K562 (cell line): ENCODE results near the gene CPZ. TPM values are rescaled to one million over a fixed set of nuclear protein-coding genes. Genes with fewer than 3 reads are reported as not detected.
A peak's percentile ranks its signal among the peaks of the same experiment; 100 is the strongest.

Experiments
- BHLHE40 ChIP-seq: IDR thresholded peaks from 2 replicates; pipeline ENCODE4 v1.6.1; 2011; ENCODE audit warnings: low read length, improper control_type of control experiment
- CEBPG ChIP-seq, 3 experiments: fragments of 200-800 bp in 1 of 3; sonication (Bioruptor generic) in 1 of 3; sonication (generic) in 1 of 3; formaldehyde crosslinking in 1 of 3; IDR thresholded peaks in 2 of 3; conservative IDR thresholded peaks in 1 of 3; 2 replicates each; pipeline versions ENCODE4 v1.6.1 to v1.8.0; 2016 to 2022; ENCODE audit warnings: missing compliant biosample characterization in 2 of 3, missing genetic modification characterization in 2 of 3, mild to moderate bottlenecking in 1 of 3, missing genetic modification reagents in 1 of 3
- DEAF1 ChIP-seq: fragments of 450-650 bp; formaldehyde crosslinking; IDR thresholded peaks from 2 replicates; pipeline ENCODE4 v1.4.0; 2020; ENCODE audit warnings: mild to moderate bottlenecking, moderate library complexity
- GTF2E2 ChIP-seq: fragments of 200-800 bp; sonication (Bioruptor generic); IDR thresholded peaks from 2 replicates; pipeline ENCODE4 v1.6.1; 2016; ENCODE audit warnings: missing genetic modification characterization, missing compliant biosample characterization
- HDAC6 ChIP-seq: IDR thresholded peaks from 2 replicates; pipeline ENCODE4 v1.6.1; 2012; ENCODE audit warnings: low read depth, mild to moderate bottlenecking, control low read depth, inconsistent platforms, low read length, moderate library complexity
- IRF1 ChIP-seq: sonication (generic); formaldehyde crosslinking; IDR thresholded peaks from 2 replicates; pipeline ENCODE4 v1.8.0; 2022; ENCODE audit warnings: missing genetic modification reagents, mild to moderate bottlenecking, borderline replicate concordance
- KDM1A ChIP-seq, 2 experiments: fragments of 450-650 bp; IDR thresholded peaks; 2 replicates each; pipeline ENCODE4 v1.6.1; 2016; ENCODE audit warnings: mild to moderate bottlenecking in 2 of 2
- NEUROD1 ChIP-seq: fragments of 150-350 bp; IDR thresholded peaks from 2 replicates; pipeline ENCODE4 v1.6.1; 2014; ENCODE audit warnings: borderline replicate concordance, low read length, low read depth; ENCODE audit not compliant: partially characterized antibody
- NR1H2 ChIP-seq: sonication (generic); formaldehyde crosslinking; IDR thresholded peaks from 2 replicates; pipeline ENCODE4 v1.4.0; 2020; ENCODE audit warnings: mild to moderate bottlenecking, missing genetic modification reagents
- NR2C1 ChIP-seq, 2 experiments: fragments of 450-650 bp; IDR thresholded peaks; 2 replicates each; pipeline ENCODE4 v1.6.1; 2017; ENCODE audit warnings: mild to moderate bottlenecking in 2 of 2, antibody characterized with exemption in 1 of 2, inconsistent platforms in 1 of 2, missing compliant biosample characterization in 1 of 2, missing genetic modification characterization in 1 of 2
- PRDM10 ChIP-seq: fragments of 450-650 bp; IDR thresholded peaks from 2 replicates; pipeline ENCODE4 v1.6.1; 2018; ENCODE audit not compliant: partially characterized antibody
- RBM22 ChIP-seq: fragments of 200-400 bp; formaldehyde crosslinking; IDR thresholded peaks from 2 replicates; pipeline ENCODE4 v1.6.1; 2018; ENCODE audit warnings: low read length, low read depth; ENCODE audit not compliant: poor library complexity, severe bottlenecking
- RCOR1 ChIP-seq, 2 experiments: IDR thresholded peaks; 2 replicates each; pipeline ENCODE4 v1.6.1; 2012; ENCODE audit warnings: low read depth in 2 of 2, low read length in 2 of 2, borderline replicate concordance in 1 of 2, improper control_type of control experiment in 1 of 2
- SMARCA5 ChIP-seq: fragments of 450-650 bp; IDR thresholded peaks from 2 replicates; pipeline ENCODE4 v1.6.1; 2016
- SP1 ChIP-seq: sonication (generic); formaldehyde crosslinking; IDR thresholded peaks from 2 replicates; pipeline ENCODE4 v1.8.1; 2022; ENCODE audit warnings: mild to moderate bottlenecking, missing genetic modification reagents
- VEZF1 ChIP-seq: fragments of 200-800 bp; sonication (Bioruptor generic); IDR thresholded peaks from 2 replicates; pipeline ENCODE4 v1.6.1; 2017; ENCODE audit warnings: missing genetic modification characterization, missing compliant biosample characterization
- ZNF76 ChIP-seq: fragments of 250-450 bp; sonication (Bioruptor Pico); IDR thresholded peaks from 2 replicates; pipeline ENCODE4 v1.4.0; 2020; ENCODE audit warnings: mild to moderate bottlenecking, moderate library complexity, borderline replicate concordance
- polyA plus RNA-seq, 8 experiments: library from polyadenylated mRNA; depleted of rRNA in 4 of 8; stranded (reverse) in 5 of 8; unstranded in 3 of 8; fragments of >200 nt; fragmentation: Nextera tagmentation in 2 of 8; fragmentation: Illumina TruSeq in 1 of 8; extraction: Ambion mirVana in 2 of 8; extraction: Trizol in 1 of 8; gene quantifications; 2 replicates each; pipeline versions ENCODE4 v1.2.1 to v1.2.3, GENCODE V29; 2011 to 2014; ENCODE audit warnings: inconsistent platforms in 1 of 8, missing spikeins in 1 of 8
- total RNA-seq, 7 experiments: library from RNA; depleted of rRNA in 6 of 7; stranded (reverse); fragments of >200 nt in 6 of 7; fragmentation: Illumina TruSeq in 2 of 7; extraction: Trizol in 2 of 7; gene quantifications; 2 replicates each; pipeline versions ENCODE4 v1.2.1 to v1.2.3, GENCODE V29; 2011 to 2021; ENCODE audit warnings: low replicate concordance in 1 of 7

CPZ gene
- total and polyA plus RNA-seq, 9 of the 15 experiments (the other 6 are each of a cell fraction or from before 2014, with no cell fraction given): 0.06 to 2.2 (median 1.2) TPM; not detected in 1

- no peak for TF ChIP-seq NR2C1 (IDR thresholded peaks at IDR 0.05)
- TF ChIP-seq NR2C1 (tag; IDR thresholded peaks at IDR 0.05): 0 out of 2 replicates have a peak, but pooled peaks have one; percentile 32
- TF ChIP-seq NEUROD1: peak; percentile 17
- no peak for TF ChIP-seq RBM22
- TF ChIP-seq GTF2E2 (tag): no peak
- peak; percentile 30; the same call in 1 of the 2 replicates for TF ChIP-seq BHLHE40
- peak; percentile 88 for TF ChIP-seq VEZF1
- peak; percentile 70 for TF ChIP-seq PRDM10
- no peak for TF ChIP-seq ZNF76 (CRISPR knock-in tag)
- TF ChIP-seq SMARCA5: peak; percentile 97; the same call in 1 of the 2 replicates
- TF ChIP-seq RCOR1 (IDR thresholded peaks at IDR 0.05; ENCODE audit: borderline replicate concordance in 1 of 2, low read depth in 2 of 2, low read length in 2 of 2): peak in 1 of 2 experiments; percentile 87; a peak in 2 of 4 replicates
- TF ChIP-seq HDAC6: no peak
- TF ChIP-seq DEAF1: peak; percentile 81
- TF ChIP-seq IRF1 (CRISPR knock-in tag): no peak
- peak; percentile 77 for TF ChIP-seq CEBPG (CRISPR knock-in tag; IDR thresholded peaks at IDR 0.05)
- peak; percentile 88 to 99 for TF ChIP-seq CEBPG (tag; conservative IDR thresholded peaks at IDR 0.05 in 1 of 2, IDR thresholded peaks at IDR 0.05 in 1 of 2)
- 0 out of 2 replicates have a peak, but pooled peaks have one; percentile 35 for TF ChIP-seq SP1 (CRISPR knock-in tag)
- peak in 1 of 2 experiments; percentile 71; a peak in 2 of 4 replicates for TF ChIP-seq KDM1A (IDR thresholded peaks at IDR 0.05)
- no peak for TF ChIP-seq NR1H2
Measured at GRCh38 chr4:8594097-8595038, 1.8 kb downstream of the CPZ start (continued).
